Transverse colon (tissue), 4 donors: Measurements from ENCODE around the gene IL15. TPM values are rescaled to one million over a fixed set of nuclear protein-coding genes. Genes with fewer than 3 reads are reported as not detected.

ENCODE experiments used
- DNase-seq: peaks from one replicate; pipeline ENCODE4 v3.0.0-alpha.2; 2019
- H3K27ac ChIP-seq, 4 donors: fragments of 200-600 bp; sonication (generic); 2 replicates each; pipeline ENCODE4 v1.5.1; 2016 to 2018; ENCODE audit warnings: inconsistent platforms in 4 of 4
- H3K27me3 ChIP-seq: fragments of 200-600 bp; sonication (generic); 2 replicates; pipeline ENCODE4 v1.5.1; 2017; ENCODE audit warnings: inconsistent platforms
- H3K36me3 ChIP-seq, 4 donors: fragments of 200-600 bp; sonication (generic); 2 replicates each; pipeline ENCODE4 v1.5.1; 2017 to 2019; ENCODE audit warnings: inconsistent platforms in 4 of 4
- H3K4me1 ChIP-seq, 4 donors: fragments of 200-600 bp; sonication (generic); 2 replicates each; pipeline ENCODE4 v1.5.1; 2017 to 2020; ENCODE audit warnings: inconsistent platforms in 4 of 4
- H3K4me3 ChIP-seq, 4 donors: fragments of 200-600 bp; sonication (generic); 1 replicate in 1 of 4; 2 replicates in 3 of 4; pipeline versions ENCODE4 v1.5.1 to v1.6.1; 2017 to 2019; ENCODE audit warnings: inconsistent platforms in 4 of 4
- H3K9me3 ChIP-seq, 2 donors: fragments of 200-600 bp; sonication (generic); 2 replicates each; pipeline ENCODE4 v1.5.1; 2017 to 2019; ENCODE audit warnings: inconsistent platforms in 2 of 2
- EP300 ChIP-seq: sonication (generic); formaldehyde crosslinking; IDR thresholded peaks from one replicate; pipeline ENCODE4 v1.6.1; 2017; ENCODE audit warnings: antibody characterized with exemption, low read depth
- POLR2A ChIP-seq: fragments of 450-650 bp; IDR thresholded peaks from one replicate; pipeline ENCODE4 v1.6.1; 2016; ENCODE audit warnings: antibody characterized with exemption, mild to moderate bottlenecking, moderate library complexity
- POLR2AphosphoS5 ChIP-seq, 3 donors: sonication (generic); formaldehyde crosslinking; IDR thresholded peaks; one replicate each; pipeline ENCODE4 v1.6.1; 2016; ENCODE audit warnings: antibody characterized with exemption in 3 of 3
- WGBS, 2 donors: methylation state at CpG; one replicate each; pipeline ENCODE4 v1.1.5; 2018; ENCODE audit warnings: low coverage in 1 of 2; 5-methylcytosine and 5-hydroxymethylcytosine counted together
- in situ Hi-C, 4 donors: fragments of 200-750 bp; cut with MboI; loops; one replicate each; pipeline versions ENCODE4 v1.15.0 to v1.15.1; 2017; ENCODE audit warnings: low sequenced_read_pairs in 3 of 4, low pct_ligation_motif_present in 1 of 4, low pct_unique_long_range_greater_than_20kb in 1 of 4
- intact Hi-C: fragments of 100-400 bp; cut with DNase I; formaldehyde crosslinking; loops from one replicate; pipeline ENCODE4 v1.15.1; 2023; ENCODE audit warnings: low total_unique reads
- total RNA-seq, 4 donors: library from RNA; depleted of rRNA; stranded (reverse); fragments of >200 nt; gene quantifications; one replicate each; pipeline ENCODE4 v1.1.0, GENCODE V29; 2016
- TF ChIP-seq, protein P1 (sequence below), 5 experiments: fragments of 200-600 bp in 3 of 5; fragments of 450-650 bp in 2 of 5; sonication (generic) in 3 of 5; IDR thresholded peaks; 1 replicate in 2 of 5; 2 replicates in 3 of 5; pipeline ENCODE4 v1.5.1; 2016 to 2017; ENCODE audit warnings: antibody characterized with exemption in 5 of 5, inconsistent platforms in 3 of 5, mild to moderate bottlenecking in 2 of 5, moderate library complexity in 1 of 5

The IL15 gene
- total RNA-seq, 4 donors from 2014 or later: 0.75 to 14.0 (median 5.2) TPM

DNA sequence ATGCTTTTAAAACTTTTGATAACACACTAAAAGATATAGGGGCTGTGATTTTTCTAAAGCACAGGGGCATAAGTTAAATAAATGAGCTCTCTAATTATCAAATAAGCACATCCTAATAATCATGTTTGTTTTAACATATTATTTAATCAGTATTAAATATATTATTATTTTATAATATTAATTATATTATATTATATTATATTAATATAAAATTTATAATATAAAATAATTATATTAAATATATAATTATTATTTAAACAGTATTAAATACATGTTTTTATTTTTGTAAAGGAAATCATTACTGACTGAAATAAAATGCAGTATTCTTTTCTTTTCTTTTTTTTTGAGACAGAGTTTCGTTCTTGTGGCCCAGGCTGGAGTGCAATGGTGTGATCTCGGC, 136.5 kb downstream of the IL15 start:
- no peak for DNase-seq
- no peak for TF ChIP-seq EP300
- TF ChIP-seq POLR2AphosphoS5 (IDR thresholded peaks at IDR 0.05): no peak
- TF ChIP-seq POLR2A: no peak
- Histone ChIP-seq H3K36me3 (no peaks in the 10 kb centered on the region), H3K4me1 (no peaks in the 10 kb centered on the region), H3K27me3 (no peaks in the 10 kb centered on the region), H3K9me3 (no peaks in the 10 kb centered on the region), H3K4me3 (no peak overlapping the region), H3K27ac (no peak overlapping the region)
- 91 to 100% methylated on average over 2 of the region's 2 CpGs for WGBS, 2 donors
- in situ Hi-C loops (no loop called here), intact Hi-C loops (no loop called here)

DNA sequence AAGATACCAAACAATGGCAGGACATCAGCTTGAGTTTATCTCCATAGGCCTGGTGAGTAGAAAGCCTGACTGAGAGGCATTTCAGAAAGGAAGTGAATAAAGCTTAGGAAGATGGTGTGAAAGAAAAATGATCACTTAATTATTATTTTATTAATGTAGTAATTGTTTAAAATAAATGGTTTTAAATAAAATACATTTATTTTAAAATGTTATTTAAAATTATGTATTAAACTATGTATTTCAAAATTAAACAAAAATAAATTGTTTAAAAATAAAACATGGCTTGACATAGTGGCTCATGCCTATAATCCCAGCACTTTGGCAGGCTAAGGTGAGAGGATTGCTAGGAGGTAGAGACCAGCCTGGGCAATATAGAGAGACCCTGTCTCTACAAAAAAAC, 145.8 kb downstream of the IL15 start:
- Histone ChIP-seq H3K27ac (no peak overlapping the region), H3K4me3 (no peak overlapping the region), H3K4me1 (no peaks in the 10 kb centered on the region), H3K36me3 (no peaks in the 10 kb centered on the region), H3K9me3 (no peaks in the 10 kb centered on the region), H3K27me3 (no peaks in the 10 kb centered on the region)
- DNase-seq: no peak
- in situ Hi-C loops (no loop called here), intact Hi-C loops (no loop called here)
- TF ChIP-seq, protein P1, sequence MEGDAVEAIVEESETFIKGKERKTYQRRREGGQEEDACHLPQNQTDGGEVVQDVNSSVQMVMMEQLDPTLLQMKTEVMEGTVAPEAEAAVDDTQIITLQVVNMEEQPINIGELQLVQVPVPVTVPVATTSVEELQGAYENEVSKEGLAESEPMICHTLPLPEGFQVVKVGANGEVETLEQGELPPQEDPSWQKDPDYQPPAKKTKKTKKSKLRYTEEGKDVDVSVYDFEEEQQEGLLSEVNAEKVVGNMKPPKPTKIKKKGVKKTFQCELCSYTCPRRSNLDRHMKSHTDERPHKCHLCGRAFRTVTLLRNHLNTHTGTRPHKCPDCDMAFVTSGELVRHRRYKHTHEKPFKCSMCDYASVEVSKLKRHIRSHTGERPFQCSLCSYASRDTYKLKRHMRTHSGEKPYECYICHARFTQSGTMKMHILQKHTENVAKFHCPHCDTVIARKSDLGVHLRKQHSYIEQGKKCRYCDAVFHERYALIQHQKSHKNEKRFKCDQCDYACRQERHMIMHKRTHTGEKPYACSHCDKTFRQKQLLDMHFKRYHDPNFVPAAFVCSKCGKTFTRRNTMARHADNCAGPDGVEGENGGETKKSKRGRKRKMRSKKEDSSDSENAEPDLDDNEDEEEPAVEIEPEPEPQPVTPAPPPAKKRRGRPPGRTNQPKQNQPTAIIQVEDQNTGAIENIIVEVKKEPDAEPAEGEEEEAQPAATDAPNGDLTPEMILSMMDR (IDR thresholded peaks at IDR 0.05): no peak
- TF ChIP-seq EP300: no peak
- TF ChIP-seq POLR2AphosphoS5 (IDR thresholded peaks at IDR 0.05): no peak
- no peak for TF ChIP-seq POLR2A
